GM19025 (cell line): ENCODE data around the gene KIF6.

ENCODE experiments used
- ATAC-seq: cut with Tn5 transposase; IDR thresholded peaks from one replicate; pipeline ENCODE4 v1.9.1; 2021; ENCODE audit warnings: mild to moderate bottlenecking, low read depth, moderate library complexity; ENCODE audit not compliant: unreplicated experiment

KIF6 gene

GRCh38 chr6:39430871-39431523 lies 294.2 kb downstream of the KIF6 start:
- no peak for ATAC-seq

GRCh38 chr6:39430446-39430845 lies 294.8 kb downstream of the KIF6 start:
- no peak for ATAC-seq

GRCh38 chr6:39428816-39429215 lies 296.4 kb downstream of the KIF6 start:
- no peak for ATAC-seq

- no peak for ATAC-seq
Observed at GRCh38 chr6:39428152-39428551, 297.1 kb downstream of the KIF6 start.

- ATAC-seq: no peak
Observed at GRCh38 chr6:39426073-39426456, 299.1 kb downstream of the KIF6 start.

- ATAC-seq: no peak
Observed at GRCh38 chr6:39425346-39426072, 299.7 kb downstream of the KIF6 start.

GRCh38 chr6:39424831-39425230 lies 300.4 kb downstream of the KIF6 start:
- no peak for ATAC-seq

- no peak for ATAC-seq
Observed at GRCh38 chr6:39422238-39422637, 303.0 kb downstream of the KIF6 start.

GRCh38 chr6:39421383-39422225 lies 303.6 kb downstream of the KIF6 start:
- no peak for ATAC-seq

- no peak for ATAC-seq
Observed at GRCh38 chr6:39420300-39421265, 304.6 kb downstream of the KIF6 start.

- no peak for ATAC-seq
Observed at GRCh38 chr6:39419607-39420006, 305.6 kb downstream of the KIF6 start.

GRCh38 chr6:39417440-39417839 lies 307.8 kb downstream of the KIF6 start:
- no peak for ATAC-seq

GRCh38 chr6:39416728-39417127 lies 308.5 kb downstream of the KIF6 start:
- no peak for ATAC-seq

- ATAC-seq: no peak
Observed at GRCh38 chr6:39416026-39416425, 309.2 kb downstream of the KIF6 start.

GRCh38 chr6:39415482-39415881 lies 309.7 kb downstream of the KIF6 start:
- no peak for ATAC-seq

- ATAC-seq: no peak
Observed at GRCh38 chr6:39411465-39411864, 313.7 kb downstream of the KIF6 start.

- no peak for ATAC-seq
Observed at GRCh38 chr6:39411001-39411400, 314.2 kb downstream of the KIF6 start.

GRCh38 chr6:39409889-39410288 lies 315.3 kb downstream of the KIF6 start:
- ATAC-seq: no peak

- peak; percentile 72 for ATAC-seq
Observed at GRCh38 chr6:39407446-39407993, 317.7 kb downstream of the KIF6 start.

GRCh38 chr6:39404312-39404711 lies 320.9 kb downstream of the KIF6 start:
- ATAC-seq: no peak
